Esophagus muscularis mucosa (tissue), 4 donors: Measurements from ENCODE around the gene WWOX. TPM values are rescaled to one million over a fixed set of nuclear protein-coding genes. Genes with fewer than 3 reads are reported as not detected.

Experiments used
- DNase-seq: peaks from one replicate; pipeline ENCODE4 v3.0.0-alpha.2; 2017; ENCODE audit errors: extremely low spot score
- H3K27ac ChIP-seq, 4 donors: fragments of 200-600 bp; sonication (generic); replicated peaks in 1 of 4; 1 replicate in 3 of 4; 2 replicates in 1 of 4; pipeline ENCODE4 v1.5.1; 2016 to 2019; ENCODE audit warnings: mild to moderate bottlenecking in 1 of 4
- H3K27me3 ChIP-seq, 4 donors: fragments of 200-600 bp; sonication (generic); one replicate each; pipeline versions ENCODE4 v1.5.1 to v1.6.0; 2016 to 2019
- H3K36me3 ChIP-seq, 4 donors: fragments of 200-600 bp; sonication (generic); one replicate each; pipeline ENCODE4 v1.5.1; 2016 to 2019
- H3K4me1 ChIP-seq, 4 donors: fragments of 200-600 bp; sonication (generic); one replicate each; pipeline ENCODE4 v1.5.1; 2016 to 2019
- H3K4me3 ChIP-seq, 4 donors: fragments of 200-600 bp; sonication (generic); 1 replicate in 2 of 4; 2 replicates in 2 of 4; pipeline ENCODE4 v1.5.1; 2016 to 2019; ENCODE audit warnings: mild to moderate bottlenecking in 4 of 4, moderate library complexity in 1 of 4
- H3K9me3 ChIP-seq, 4 donors: fragments of 200-600 bp; sonication (generic); 1 replicate in 3 of 4; 2 replicates in 1 of 4; pipeline ENCODE4 v1.5.1; 2016 to 2019
- CTCF ChIP-seq, 3 experiments: fragments of 200-600 bp in 2 of 3; fragments of 450-650 bp in 1 of 3; sonication (generic) in 2 of 3; IDR thresholded peaks; one replicate each; pipeline ENCODE4 v1.5.1; 2017 to 2019; ENCODE audit warnings: antibody characterized with exemption in 3 of 3, mild to moderate bottlenecking in 2 of 3, moderate library complexity in 1 of 3
- EP300 ChIP-seq: sonication (generic); formaldehyde crosslinking; IDR thresholded peaks from one replicate; pipeline ENCODE4 v1.6.1; 2017; ENCODE audit warnings: antibody characterized with exemption
- POLR2A ChIP-seq: fragments of 450-650 bp; IDR thresholded peaks from one replicate; pipeline ENCODE4 v1.6.1; 2017; ENCODE audit warnings: antibody characterized with exemption, moderate library complexity, mild to moderate bottlenecking, low read depth
- POLR2AphosphoS5 ChIP-seq, 2 donors: sonication (generic); formaldehyde crosslinking; IDR thresholded peaks; one replicate each; pipeline ENCODE4 v1.6.1; 2017; ENCODE audit warnings: antibody characterized with exemption in 2 of 2
- WGBS: methylation state at CpG from one replicate; pipeline ENCODE4 v1.1.5; 2018; 5-methylcytosine and 5-hydroxymethylcytosine counted together
- intact Hi-C: fragments of 100-400 bp; cut with DNase I; formaldehyde crosslinking; loops from one replicate; pipeline ENCODE4 v1.15.1; 2023
- total RNA-seq, 4 donors: library from RNA; depleted of rRNA; stranded (reverse); fragments of >200 nt; gene quantifications; one replicate each; pipeline versions ENCODE4 v1.1.0 to v1.2.1, GENCODE V29; 2016

Gene WWOX
- total RNA-seq, 4 donors from 2014 or later: 14.4 to 27.8 (median 15.4) TPM

DNA sequence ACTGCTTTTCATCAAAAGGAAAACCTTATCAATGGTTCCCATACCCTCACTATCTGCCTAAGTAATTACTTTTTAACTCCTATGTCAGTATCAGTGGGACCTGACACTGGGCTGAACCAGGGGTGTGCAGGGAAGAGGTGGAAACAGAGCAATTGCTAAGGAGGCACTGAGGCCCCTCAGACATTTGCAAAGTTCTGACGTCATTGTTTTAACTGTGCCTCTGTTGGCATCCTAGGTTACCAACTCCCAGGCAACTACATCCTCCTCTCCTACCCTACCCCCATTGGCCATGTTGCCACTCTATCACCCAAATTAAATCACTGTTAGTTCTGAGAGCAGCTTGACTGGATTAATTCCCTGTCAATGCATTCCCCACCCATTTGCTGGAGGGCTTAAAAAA is 8.0 kb upstream of the WWOX start:
- Histone ChIP-seq H3K27ac (no peak overlapping the region), H3K4me3 (no peak overlapping the region), H3K9me3 (no peaks in the 10 kb centered on the region), H3K36me3 (no peaks in the 10 kb centered on the region), H3K27me3 (peaks cover 0 to 17% (median 0%) of the 10 kb centered on the region in 4 donors), H3K4me1 (no peaks in the 10 kb centered on the region)
- no peak for DNase-seq
- WGBS: 69% methylated on average over 1 of the region's 1 CpG
- intact Hi-C loops: no loop called here
- TF ChIP-seq POLR2A (no peak), POLR2AphosphoS5 (IDR thresholded peaks at IDR 0.05) (no peak), EP300 (no peak), CTCF (IDR thresholded peaks at IDR 0.05) (no peak)

DNA sequence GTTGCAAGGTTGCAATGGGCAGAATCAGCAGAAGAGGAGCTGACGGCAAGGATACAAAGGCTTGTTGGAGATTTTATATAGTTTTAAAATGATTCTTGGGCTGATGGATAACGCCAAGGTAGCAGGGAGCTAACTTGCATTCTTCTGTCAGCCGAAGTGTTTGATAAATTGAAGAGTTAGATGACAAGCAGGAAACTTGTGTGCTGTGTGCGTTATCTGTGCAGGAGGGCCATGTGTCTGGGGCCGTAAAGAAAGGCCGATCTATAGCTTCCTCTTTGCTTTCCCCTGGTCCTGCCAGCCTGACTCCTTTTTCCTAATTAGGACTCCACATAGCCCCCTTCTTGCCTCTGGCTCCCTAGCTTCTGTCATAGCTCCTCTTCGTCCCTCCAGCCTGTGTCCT is 6.7 kb upstream of the WWOX start:
- TF ChIP-seq EP300 (no peak), POLR2AphosphoS5 (IDR thresholded peaks at IDR 0.05) (no peak), CTCF (IDR thresholded peaks at IDR 0.05) (no peak), POLR2A (no peak)
- H3K27ac ChIP-seq: no peak overlapping the region
- H3K9me3 ChIP-seq: no peaks in the 10 kb centered on the region
- DNase-seq: no peak
- no peak overlapping the region for H3K4me3 ChIP-seq
- intact Hi-C loops: no loop called here
- H3K27me3 ChIP-seq: peaks cover 0 to 17% (median 0%) of the 10 kb centered on the region in 4 donors
- H3K4me1 ChIP-seq: no peaks in the 10 kb centered on the region
- H3K36me3 ChIP-seq: no peaks in the 10 kb centered on the region
- WGBS: 59% methylated on average over 7 of the region's 7 CpGs

GRCh38 chr16:78094166-78094565 is 5.3 kb upstream of the WWOX start:
- H3K36me3 ChIP-seq: no peaks in the 10 kb centered on the region
- no peak overlapping the region for H3K27ac ChIP-seq
- no peak for DNase-seq
- H3K27me3 ChIP-seq: peaks cover 0 to 17% (median 0%) of the 10 kb centered on the region in 4 donors
- TF ChIP-seq POLR2AphosphoS5 (IDR thresholded peaks at IDR 0.05): no peak
- no peak for TF ChIP-seq EP300
- TF ChIP-seq POLR2A: no peak
- no peak for TF ChIP-seq CTCF (IDR thresholded peaks at IDR 0.05)
- intact Hi-C loops: no loop called here
- WGBS: 65% methylated on average over 3 of the region's 3 CpGs
- no peak overlapping the region for H3K4me3 ChIP-seq
- peaks cover 4 to 7% (median 6%) of the 10 kb centered on the region in 4 donors for H3K4me1 ChIP-seq
- no peaks in the 10 kb centered on the region for H3K9me3 ChIP-seq

DNA sequence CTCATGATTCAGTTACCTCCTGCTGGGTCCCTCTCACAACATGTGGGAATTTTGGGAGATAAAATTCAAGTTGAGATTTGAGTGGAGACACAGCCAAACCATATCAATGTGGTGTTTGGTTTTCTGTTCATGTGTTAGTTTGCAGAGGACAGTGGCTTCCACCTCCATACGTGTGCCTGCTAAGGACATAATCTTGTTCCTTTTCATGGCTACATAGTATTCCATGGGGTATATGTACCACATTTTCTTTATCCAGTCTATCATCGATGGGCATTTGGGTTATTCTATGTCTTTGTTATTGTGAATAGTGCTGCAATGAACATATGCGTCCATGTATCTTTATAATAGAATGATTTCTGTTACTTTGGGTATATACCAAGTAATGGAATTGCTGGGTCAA is 4.5 kb upstream of the WWOX start:
- Histone ChIP-seq H3K27me3 (peaks cover 0 to 17% (median 0%) of the 10 kb centered on the region in 4 donors), H3K27ac (no peak overlapping the region), H3K4me1 (peaks cover 5 to 9% (median 7%) of the 10 kb centered on the region in 4 donors), H3K9me3 (no peaks in the 10 kb centered on the region), H3K4me3 (no peak overlapping the region), H3K36me3 (no peaks in the 10 kb centered on the region)
- TF ChIP-seq POLR2A: no peak
- TF ChIP-seq CTCF (IDR thresholded peaks at IDR 0.05): no peak
- TF ChIP-seq POLR2AphosphoS5 (IDR thresholded peaks at IDR 0.05): no peak
- no peak for TF ChIP-seq EP300
- intact Hi-C loops: no loop called here
- no peak for DNase-seq
- 97% methylated on average over 3 of the region's 3 CpGs for WGBS

GRCh38 chr16:78096386-78096785 is 3.1 kb upstream of the WWOX start:
- intact Hi-C loops: no loop called here
- peaks cover 0 to 17% (median 0%) of the 10 kb centered on the region in 4 donors for H3K27me3 ChIP-seq
- H3K4me1 ChIP-seq: peaks cover 10 to 19% (median 16%) of the 10 kb centered on the region in 4 donors
- H3K4me3 ChIP-seq: no peak overlapping the region
- no peaks in the 10 kb centered on the region for H3K9me3 ChIP-seq
- TF ChIP-seq EP300 (no peak), POLR2A (no peak), CTCF (IDR thresholded peaks at IDR 0.05) (no peak), POLR2AphosphoS5 (IDR thresholded peaks at IDR 0.05) (no peak)
- no peaks in the 10 kb centered on the region for H3K36me3 ChIP-seq
- H3K27ac ChIP-seq: no peak overlapping the region
- no peak for DNase-seq
- 65% methylated on average over 3 of the region's 3 CpGs for WGBS
